NCI-H2196 (cell line): ENCODE data around the gene SEZ6L.

ENCODE experiments used
- DNase-seq: peaks from one replicate; lab custom pipeline; 2025; ENCODE audit not compliant: unreplicated experiment; lab: John Stamatoyannopoulos, UW

The SEZ6L gene

DNA sequence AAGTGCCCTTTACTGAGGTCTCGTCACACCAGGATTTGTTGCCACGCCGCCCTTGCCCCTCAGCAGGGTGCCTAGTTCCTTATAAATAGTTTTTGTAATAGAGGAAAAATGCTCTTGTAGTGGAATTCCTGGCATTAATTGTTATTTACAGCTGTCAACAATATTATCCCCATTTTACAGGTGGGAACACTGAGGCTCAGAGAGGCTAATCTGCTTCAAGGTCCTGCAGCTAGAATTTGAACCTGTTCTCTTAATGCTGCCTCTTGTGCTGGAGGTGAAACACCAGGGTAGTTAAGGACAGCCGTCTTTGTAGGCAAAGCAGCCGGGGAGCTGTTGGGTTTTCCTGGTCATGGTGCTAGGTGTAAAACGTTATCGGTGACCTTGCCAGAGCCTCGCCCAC, 159.0 kb downstream of the SEZ6L start:
- no peak for DNase-seq

DNA sequence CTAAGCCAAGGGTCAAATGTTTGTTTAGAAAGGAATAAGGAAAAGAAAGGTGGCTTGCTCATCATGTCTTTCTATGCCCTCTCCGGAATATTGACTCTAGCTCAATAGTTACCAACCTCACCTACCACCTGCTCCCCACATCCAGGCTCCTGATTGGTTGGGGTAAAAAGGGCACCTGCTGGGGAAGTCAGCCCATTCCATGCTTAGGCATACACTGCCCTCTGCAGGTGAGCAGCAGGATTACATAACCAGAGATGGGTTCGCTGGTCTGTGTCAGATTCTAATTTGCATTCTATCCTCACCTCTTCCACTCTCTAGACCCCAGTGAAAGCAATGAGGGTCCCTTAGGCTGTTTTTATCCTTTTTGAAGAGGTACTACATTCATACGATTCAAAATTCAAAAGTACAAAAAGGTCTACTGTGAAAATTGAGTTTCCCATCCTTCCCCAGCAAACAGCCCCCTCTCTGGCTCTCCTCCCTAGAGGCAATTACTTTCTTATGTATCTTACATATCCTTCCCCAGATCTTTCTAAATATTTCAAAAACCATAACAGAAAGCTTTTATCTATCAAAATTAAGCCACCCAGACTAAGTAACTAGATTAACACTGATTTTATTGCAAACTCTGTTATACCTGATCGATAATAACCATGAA, 161.8 kb downstream of the SEZ6L start:
- peak; percentile 72 for DNase-seq

- DNase-seq = no peak
These were observed 164.0 kb downstream of the SEZ6L start for GRCh38 chr22:26333088-26333800.

- no peak for DNase-seq
These were observed 165.0 kb downstream of the SEZ6L start for GRCh38 chr22:26334232-26334631.

DNA sequence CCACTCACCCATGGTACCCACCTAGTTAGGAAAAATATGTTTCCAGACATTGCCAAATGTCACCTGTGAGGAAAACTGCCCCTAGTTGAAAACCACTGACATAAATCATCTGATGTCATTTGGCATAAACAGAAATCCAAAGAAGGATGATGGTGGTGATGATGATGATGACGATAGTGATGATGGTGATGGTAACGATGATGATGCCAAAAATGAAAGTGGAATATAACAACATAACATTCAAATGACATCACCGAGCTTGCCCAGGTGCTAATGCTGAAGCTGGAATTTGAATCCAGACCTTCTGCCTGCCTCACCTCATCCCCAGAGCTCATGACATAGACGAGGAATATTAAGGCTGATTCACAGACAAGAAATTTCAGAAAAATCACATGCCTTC, 167.5 kb downstream of the SEZ6L start:
- DNase-seq = no peak

- DNase-seq = no peak
These were observed 170.5 kb downstream of the SEZ6L start for GRCh38 chr22:26339755-26340154.

GRCh38 chr22:26342745-26343410, 173.6 kb downstream of the SEZ6L start:
- no peak for DNase-seq

DNA sequence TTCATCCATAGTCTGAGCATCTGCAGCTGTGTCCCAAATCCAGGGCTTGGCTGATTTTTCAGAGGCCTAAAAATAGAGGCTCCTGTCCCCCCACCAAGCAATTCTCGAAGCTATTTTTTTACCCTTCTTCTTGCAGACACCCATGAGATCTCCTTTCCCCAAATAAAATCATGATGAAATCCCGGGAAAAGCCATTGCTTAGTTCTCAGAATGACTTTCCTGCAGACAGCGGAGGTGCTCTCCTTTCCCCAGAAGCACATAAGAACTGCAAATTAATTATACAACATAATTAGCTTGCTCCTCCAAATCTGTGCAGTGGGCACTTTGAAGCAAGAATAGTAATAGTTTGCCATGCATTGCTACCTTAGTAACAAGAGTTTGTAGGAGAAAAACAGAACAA, 176.2 kb downstream of the SEZ6L start:
- no peak for DNase-seq

DNA sequence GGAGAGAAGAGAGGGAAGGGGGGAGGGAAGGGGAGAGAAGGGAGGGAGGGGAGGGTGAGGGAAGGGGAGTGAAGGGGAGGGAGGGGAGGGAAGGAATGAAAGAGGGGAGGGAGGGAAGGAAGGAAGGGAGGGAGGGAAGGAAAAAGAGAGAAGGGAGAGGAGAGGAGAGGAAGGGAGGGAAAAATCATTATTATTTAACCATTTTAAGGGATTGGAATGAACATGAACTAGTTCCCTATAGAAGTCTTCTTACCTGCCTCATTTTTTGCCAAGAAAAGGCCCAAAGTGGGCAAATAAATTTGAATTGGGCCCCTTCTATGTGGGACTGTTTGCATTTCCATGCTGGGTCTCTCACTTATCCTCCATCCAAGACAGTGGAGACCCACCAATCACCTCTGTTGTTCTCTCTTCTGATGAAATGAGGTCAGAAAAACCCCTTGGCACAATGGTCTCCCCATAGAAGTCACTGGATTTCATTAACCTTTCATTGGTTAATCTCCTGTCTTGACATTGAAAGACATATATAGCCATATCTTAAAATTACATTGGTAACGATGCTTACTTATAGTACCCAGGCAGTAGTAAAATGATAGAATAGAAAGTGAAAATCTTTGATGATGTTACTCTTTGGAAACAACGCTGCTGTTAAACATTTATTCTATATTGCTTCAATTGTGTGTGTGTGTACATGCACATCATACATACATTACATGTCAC, 179.7 kb downstream of the SEZ6L start:
- DNase-seq = no peak

- no peak for DNase-seq
These were observed 185.4 kb downstream of the SEZ6L start for GRCh38 chr22:26354707-26355106.

DNA sequence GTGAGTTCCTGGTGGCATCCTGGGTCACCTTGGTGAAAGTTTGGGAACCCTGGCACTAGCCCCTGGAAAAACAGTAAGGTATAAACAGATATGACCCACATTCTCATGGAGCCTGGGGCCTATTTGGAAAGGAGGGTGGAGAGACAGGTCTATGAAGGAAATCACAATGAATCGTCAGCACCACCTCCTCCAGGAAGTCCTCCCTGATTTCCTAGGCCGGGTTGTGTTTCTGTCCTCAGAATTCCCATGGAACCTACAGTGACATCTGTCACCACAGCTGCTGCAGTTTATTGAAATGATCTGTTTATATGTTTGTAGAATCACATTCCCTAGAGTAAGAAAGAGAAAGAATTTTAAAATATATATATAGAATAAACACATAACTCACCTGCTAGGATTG, 188.0 kb downstream of the SEZ6L start:
- DNase-seq = no peak

GRCh38 chr22:26357813-26358212, 188.6 kb downstream of the SEZ6L start:
- DNase-seq = no peak

DNA sequence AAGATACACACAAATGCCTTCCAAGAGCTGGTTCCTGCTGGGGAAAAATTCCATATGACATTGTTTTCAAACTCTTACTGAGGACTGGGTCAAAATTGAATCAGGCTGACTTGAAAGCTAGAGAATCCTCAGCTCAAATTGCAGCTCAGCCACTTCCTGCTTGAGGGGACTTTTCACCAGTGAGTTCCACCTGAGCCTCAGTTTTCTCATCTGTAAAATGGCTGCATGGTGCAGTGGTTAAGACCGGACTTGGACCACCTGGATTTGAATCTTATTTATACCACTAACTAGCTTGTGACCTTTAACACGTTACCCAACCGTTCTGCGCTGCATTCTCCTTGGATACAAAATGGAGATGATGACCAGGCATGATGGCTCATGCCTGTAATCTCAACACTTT, 189.9 kb downstream of the SEZ6L start:
- no peak for DNase-seq

- DNase-seq = peak; percentile 51
These were observed 191.1 kb downstream of the SEZ6L start for GRCh38 chr22:26360169-26360885.

GRCh38 chr22:26362471-26362870, 193.2 kb downstream of the SEZ6L start:
- DNase-seq = no peak

- DNase-seq = peak; percentile 59
These were observed 195.1 kb downstream of the SEZ6L start for GRCh38 chr22:26364066-26365015.

- DNase-seq = peak; percentile 59
These were observed 198.4 kb downstream of the SEZ6L start for GRCh38 chr22:26367402-26368245.

DNA sequence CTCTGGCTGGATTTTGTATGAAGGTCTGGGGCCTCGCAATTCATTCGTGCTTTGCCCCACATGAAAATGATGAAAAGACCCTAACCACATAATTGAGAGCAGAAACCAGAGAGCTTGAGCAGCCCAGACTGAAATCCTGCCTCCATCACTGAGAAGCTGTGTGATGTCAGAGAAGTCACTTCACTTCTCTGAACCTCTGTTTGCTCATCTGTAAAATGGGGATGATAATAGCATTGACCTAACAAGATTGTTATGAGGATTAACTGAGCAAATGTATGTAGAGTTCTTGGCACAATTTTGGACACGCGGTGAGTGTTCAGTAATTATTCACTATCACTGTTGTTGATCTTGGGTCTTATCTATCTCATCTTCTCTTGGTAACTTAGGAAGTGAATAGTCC, 203.6 kb downstream of the SEZ6L start:
- no peak for DNase-seq
